HepG2 (cell line): ENCODE measurements around the gene ZNF284. TPM values are rescaled to one million over a fixed set of nuclear protein-coding genes. Genes with fewer than 3 reads are reported as not detected.

ENCODE experiments used
- DNMT1 ChIP-seq: sonication (generic); formaldehyde crosslinking; IDR thresholded peaks from 2 replicates; pipeline ENCODE4 v1.5.1; 2020; ENCODE audit warnings: mild to moderate bottlenecking, missing genetic modification reagents
- ERF ChIP-seq: IDR thresholded peaks from 2 replicates; pipeline ENCODE4 v1.6.1; 2018; ENCODE audit warnings: missing biosample characterization, missing genetic modification reagents
- FOXA3 ChIP-seq: IDR thresholded peaks from 2 replicates; pipeline ENCODE4 v1.6.1; 2016; ENCODE audit warnings: missing genetic modification reagents, missing compliant biosample characterization
- HOMEZ ChIP-seq: IDR thresholded peaks from 2 replicates; pipeline ENCODE4 v1.6.1; 2016; ENCODE audit warnings: low read depth
- IRF2 ChIP-seq: IDR thresholded peaks from 2 replicates; pipeline ENCODE4 v1.6.1; 2018; ENCODE audit warnings: missing genetic modification reagents, missing compliant biosample characterization
- KDM2A ChIP-seq: sonication (generic); formaldehyde crosslinking; IDR thresholded peaks from 2 replicates; pipeline ENCODE4 v1.4.0; 2020; ENCODE audit warnings: low read depth, missing genetic modification reagents, borderline replicate concordance
- KDM5A ChIP-seq: fragments of 200-600 bp; sonication (generic); IDR thresholded peaks from 2 replicates; pipeline ENCODE4 v1.7.0; 2018; ENCODE audit warnings: antibody characterized with exemption, mild to moderate bottlenecking, low read length, borderline replicate concordance
- KLF6 ChIP-seq: IDR thresholded peaks from 2 replicates; pipeline ENCODE4 v1.8.0; 2016; ENCODE audit warnings: missing biosample characterization, missing genetic modification reagents
- LRRFIP1 ChIP-seq: sonication (generic); formaldehyde crosslinking; conservative IDR thresholded peaks from 2 replicates; pipeline ENCODE4 v1.4.0; 2020; ENCODE audit warnings: missing genetic modification reagents
- MTA1 ChIP-seq: sonication (generic); formaldehyde crosslinking; IDR thresholded peaks from 2 replicates; pipeline ENCODE4 v1.4.0; 2020; ENCODE audit warnings: missing genetic modification reagents, mild to moderate bottlenecking, borderline replicate concordance
- MTERF4 ChIP-seq: sonication (generic); formaldehyde crosslinking; IDR thresholded peaks from 2 replicates; pipeline ENCODE4 v1.8.0; 2023; ENCODE audit warnings: mild to moderate bottlenecking, missing genetic modification reagents
- NR2F1 ChIP-seq, 2 experiments: fragments of 450-650 bp in 1 of 2; formaldehyde crosslinking in 1 of 2; IDR thresholded peaks; 2 replicates each; pipeline versions ENCODE4 v1.5.0 to v1.6.1; 2016 to 2020; ENCODE audit warnings: mild to moderate bottlenecking in 1 of 2, missing compliant biosample characterization in 1 of 2, missing genetic modification reagents in 1 of 2, moderate library complexity in 1 of 2
- NRL ChIP-seq: sonication (generic); formaldehyde crosslinking; IDR thresholded peaks from 2 replicates; pipeline ENCODE4 v1.5.0; 2020; ENCODE audit warnings: missing genetic modification reagents, mild to moderate bottlenecking, moderate library complexity, borderline replicate concordance
- RFX3 ChIP-seq: IDR thresholded peaks from 2 replicates; pipeline ENCODE4 v1.6.1; 2016; ENCODE audit warnings: missing biosample characterization, missing genetic modification reagents
- RFXANK ChIP-seq: IDR thresholded peaks from 2 replicates; pipeline ENCODE4 v1.6.1; 2016
- RFXAP ChIP-seq: sonication (generic); formaldehyde crosslinking; IDR thresholded peaks from 2 replicates; pipeline ENCODE4 v1.4.0; 2020; ENCODE audit warnings: missing genetic modification reagents, borderline replicate concordance
- TFDP1 ChIP-seq: IDR thresholded peaks from 2 replicates; pipeline ENCODE4 v1.6.1; 2016; ENCODE audit warnings: missing compliant biosample characterization, missing genetic modification reagents, borderline replicate concordance
- ZNF512 ChIP-seq: sonication (generic); formaldehyde crosslinking; IDR thresholded peaks from 2 replicates; pipeline ENCODE4 v1.4.0; 2020; ENCODE audit warnings: mild to moderate bottlenecking, missing genetic modification reagents
- ZNF598 ChIP-seq: sonication (generic); formaldehyde crosslinking; IDR thresholded peaks from 2 replicates; pipeline ENCODE4 v1.5.1; 2020; ENCODE audit warnings: mild to moderate bottlenecking, missing genetic modification reagents, borderline replicate concordance
- ZNF800 ChIP-seq: sonication (generic); formaldehyde crosslinking; IDR thresholded peaks from 2 replicates; pipeline ENCODE4 v1.4.0; 2020; ENCODE audit warnings: missing genetic modification reagents
- polyA plus RNA-seq, 8 experiments: library from polyadenylated mRNA; depleted of rRNA in 3 of 8; stranded (reverse) in 7 of 8; unstranded in 1 of 8; fragments of >200 nt; fragmentation: Illumina TruSeq in 4 of 8; extraction: Trizol in 4 of 8; gene quantifications; 2 replicates each; pipeline versions ENCODE4 v1.2.1 to v1.2.3, GENCODE V29; 2011 to 2016; ENCODE audit warnings: low read depth in 4 of 8, missing spikeins in 1 of 8, mixed read lengths in 1 of 8; ENCODE audit not compliant: insufficient read depth in 1 of 8
- total RNA-seq, 5 experiments: library from RNA; depleted of rRNA; stranded (reverse); fragments of >200 nt; fragmentation: Illumina TruSeq; extraction: Trizol; gene quantifications; 2 replicates each; pipeline ENCODE4 v1.2.3, GENCODE V29; 2016; ENCODE audit warnings: low read depth in 1 of 5

ZNF284 gene
- total and polyA plus RNA-seq, 2 of the 13 experiments (the other 11 are each of a cell fraction or from before 2014, with no cell fraction given): 1.2 to 2.3 TPM

GRCh38 chr19:44113138-44113783 lies 41.3 kb downstream of the ZNF284 start, which contains the start of gene ZNF225 (continued):
- no peak for TF ChIP-seq HOMEZ (CRISPR knock-in tag)
- TF ChIP-seq ZNF512 (CRISPR knock-in tag): no peak
- TF ChIP-seq MTERF4 (CRISPR knock-in tag): no peak
- TF ChIP-seq MTA1 (CRISPR knock-in tag): no peak
- 0 out of 4 replicates have a peak, but pooled peaks of 1 of the 2 experiments have one; percentile 22 for TF ChIP-seq NR2F1 (CRISPR knock-in tag; IDR thresholded peaks at IDR 0.05)
- no peak for TF ChIP-seq LRRFIP1 (CRISPR knock-in tag)
- TF ChIP-seq ZNF598 (CRISPR knock-in tag): no peak
- TF ChIP-seq RFXANK (CRISPR knock-in tag): no peak
- TF ChIP-seq KDM5A: no peak
- no peak for TF ChIP-seq RFXAP
- TF ChIP-seq ERF (CRISPR knock-in tag): 0 out of 2 replicates have a peak, but pooled peaks have one; percentile 48
- TF ChIP-seq TFDP1 (CRISPR knock-in tag): no peak
- TF ChIP-seq NRL: no peak
- TF ChIP-seq IRF2 (CRISPR knock-in tag): peak; percentile 98
- TF ChIP-seq ZNF800 (CRISPR knock-in tag): no peak; the same call in 1 of the 2 replicates
- TF ChIP-seq KDM2A (CRISPR knock-in tag): peak; percentile 81
- TF ChIP-seq KLF6: no peak
- TF ChIP-seq FOXA3 (CRISPR knock-in tag): peak; percentile 58
- no peak for TF ChIP-seq DNMT1
- TF ChIP-seq RFX3 (CRISPR knock-in tag): no peak; the same call in 1 of the 2 replicates
